GM15510 (cell line): ENCODE measurements around the gene ST8SIA4.

ENCODE experiments used
- POLR2A ChIP-seq: IDR thresholded peaks from 3 replicates; pipeline ENCODE4 v1.6.1; 2011; ENCODE audit warnings: borderline replicate concordance; ENCODE audit not compliant: insufficient read length; ENCODE audit errors: extremely low read depth

The ST8SIA4 gene

GRCh38 chr5:100824635-100825034 lies 78.4 kb downstream of the ST8SIA4 start:
- no peak for TF ChIP-seq POLR2A

GRCh38 chr5:100823812-100824211 lies 79.3 kb downstream of the ST8SIA4 start:
- TF ChIP-seq POLR2A = no peak

GRCh38 chr5:100821751-100822150 lies 81.3 kb downstream of the ST8SIA4 start:
- TF ChIP-seq POLR2A = no peak

- no peak for TF ChIP-seq POLR2A
These were observed 84.7 kb downstream of the ST8SIA4 start for GRCh38 chr5:100818340-100818739.

GRCh38 chr5:100803397-100803796 lies 99.7 kb downstream of the ST8SIA4 start:
- TF ChIP-seq POLR2A = no peak

GRCh38 chr5:100802208-100802607 lies 100.9 kb downstream of the ST8SIA4 start:
- no peak for TF ChIP-seq POLR2A

- TF ChIP-seq POLR2A = no peak
These were observed 102.5 kb downstream of the ST8SIA4 start for GRCh38 chr5:100800562-100800961.

GRCh38 chr5:100799166-100799565 lies 103.9 kb downstream of the ST8SIA4 start:
- no peak for TF ChIP-seq POLR2A

GRCh38 chr5:100797861-100798260 lies 105.2 kb downstream of the ST8SIA4 start:
- TF ChIP-seq POLR2A = no peak

GRCh38 chr5:100796851-100797250 lies 106.2 kb downstream of the ST8SIA4 start:
- no peak for TF ChIP-seq POLR2A

GRCh38 chr5:100794844-100795243 lies 108.2 kb downstream of the ST8SIA4 start:
- no peak for TF ChIP-seq POLR2A

- TF ChIP-seq POLR2A = no peak
These were observed 108.9 kb downstream of the ST8SIA4 start for GRCh38 chr5:100794218-100794617.

- no peak for TF ChIP-seq POLR2A
These were observed 110.3 kb downstream of the ST8SIA4 start for GRCh38 chr5:100792781-100793180.

- TF ChIP-seq POLR2A = no peak
These were observed 111.7 kb downstream of the ST8SIA4 start for GRCh38 chr5:100791391-100791790.

GRCh38 chr5:100790951-100791350 lies 112.1 kb downstream of the ST8SIA4 start:
- no peak for TF ChIP-seq POLR2A

- TF ChIP-seq POLR2A = no peak
These were observed 112.9 kb downstream of the ST8SIA4 start for GRCh38 chr5:100790170-100790665.

- TF ChIP-seq POLR2A = no peak
These were observed 113.4 kb downstream of the ST8SIA4 start for GRCh38 chr5:100789694-100790093.

- no peak for TF ChIP-seq POLR2A
These were observed 114.7 kb downstream of the ST8SIA4 start for GRCh38 chr5:100788417-100788816.

GRCh38 chr5:100787648-100788047 lies 115.4 kb downstream of the ST8SIA4 start:
- no peak for TF ChIP-seq POLR2A
